ENCODE results near the gene CACNG3.
"Not testable (repeated sequence)": the region's sequence is repeated elsewhere in the genome, so short reads cannot be mapped to it uniquely, and the experiment has no call there.

CACNG3 gene

DNA sequence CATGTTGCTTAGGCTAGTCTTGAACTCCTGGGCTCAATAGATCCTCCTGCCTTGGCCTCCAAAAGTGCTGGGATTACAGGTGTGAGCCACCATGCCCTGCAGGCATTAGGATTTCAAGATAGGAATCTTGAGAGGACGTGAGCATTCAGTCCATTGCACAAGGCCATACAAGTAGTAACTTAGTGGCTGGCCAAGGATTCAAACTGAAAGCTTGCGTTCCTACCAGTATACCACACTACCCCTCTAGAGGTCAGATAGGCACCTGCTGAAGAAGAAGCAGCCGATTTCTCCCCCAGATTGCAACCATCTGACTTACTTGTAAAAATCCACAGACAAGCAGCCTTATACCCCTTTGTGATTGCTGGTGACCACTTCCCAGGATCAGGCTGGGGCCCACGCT, 80.9 kb downstream of the CACNG3 start:
- DNase-seq: no peak

DNA sequence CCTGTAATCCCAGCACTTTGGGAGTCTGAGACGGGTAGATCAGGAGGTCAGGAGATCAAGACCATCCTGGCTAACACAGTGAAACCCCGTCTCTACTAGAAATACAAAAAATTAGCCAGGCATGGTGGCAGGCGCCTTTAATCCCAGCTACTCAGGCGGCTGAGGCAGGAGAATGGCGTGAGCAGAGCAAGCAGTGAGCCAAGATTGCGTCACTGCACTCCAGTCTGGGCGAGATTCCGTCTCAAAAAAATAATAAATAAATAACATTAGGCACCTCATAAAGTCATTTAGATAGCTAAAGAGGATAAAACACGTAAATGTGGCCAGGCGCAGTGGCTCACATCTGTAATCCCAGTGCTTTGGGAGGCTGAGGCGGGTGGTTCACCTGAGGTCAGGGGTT, 87.7 kb downstream of the CACNG3 start:
- DNase-seq: not testable (repeated sequence)

DNA sequence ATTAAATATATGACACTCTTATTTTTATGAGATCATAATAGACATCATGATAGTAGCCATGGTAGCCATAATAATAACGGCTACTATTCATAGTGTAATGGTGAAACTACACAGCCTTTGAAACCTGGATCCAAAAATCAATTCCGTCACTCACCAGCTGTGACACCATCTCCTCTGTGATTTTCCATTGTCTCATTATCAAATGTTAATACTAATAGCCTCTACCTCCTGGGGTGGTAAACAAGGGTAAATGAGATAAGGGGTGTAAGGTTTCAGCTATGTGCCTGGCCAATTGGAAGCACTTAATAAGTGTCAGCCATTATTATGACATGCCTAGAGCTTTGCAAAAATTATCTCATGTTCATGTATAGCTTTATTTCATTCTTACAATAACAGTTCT, 88.6 kb downstream of the CACNG3 start:
- DNase-seq: peak; percentile 13

DNA sequence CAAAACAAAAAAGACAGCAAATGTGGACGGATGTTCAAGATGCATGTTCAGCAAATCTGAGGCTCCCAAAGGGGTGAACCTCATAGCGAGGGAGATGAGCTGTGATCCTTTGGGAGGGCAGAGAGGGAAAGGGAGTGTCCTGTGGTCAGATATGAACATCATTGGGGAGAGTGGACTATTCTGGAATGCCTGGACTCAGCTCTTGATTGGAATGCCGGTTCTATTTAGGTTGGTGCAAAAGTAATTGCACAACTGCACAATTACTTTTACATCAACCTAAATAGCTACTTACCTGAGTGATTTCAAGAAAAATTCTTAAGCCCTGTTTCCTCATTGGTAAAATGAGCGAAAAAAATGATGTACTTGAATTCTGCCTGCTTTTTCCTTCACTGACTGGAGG, 89.6 kb downstream of the CACNG3 start:
- no peak for DNase-seq

DNA sequence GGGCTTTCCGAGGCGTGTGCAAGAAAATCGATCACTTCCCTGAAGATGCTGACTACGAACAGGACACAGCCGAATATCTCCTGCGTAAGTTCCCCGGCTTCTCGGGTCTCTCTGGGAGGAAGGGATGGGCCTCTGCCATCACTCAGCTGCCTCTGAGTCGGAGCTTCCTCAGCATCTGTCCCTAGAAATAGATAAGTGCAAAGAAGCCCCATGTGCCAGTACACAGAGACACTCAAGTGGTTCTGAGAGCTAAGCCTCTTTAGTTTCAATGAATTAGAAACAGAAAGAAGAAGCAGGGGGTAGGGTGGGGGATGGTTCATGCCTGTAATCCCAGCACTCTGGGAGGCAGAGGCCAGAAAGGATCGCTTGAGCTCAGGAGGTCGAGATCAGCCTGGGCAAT, 90.6 kb downstream of the CACNG3 start:
- no peak for DNase-seq

DNA sequence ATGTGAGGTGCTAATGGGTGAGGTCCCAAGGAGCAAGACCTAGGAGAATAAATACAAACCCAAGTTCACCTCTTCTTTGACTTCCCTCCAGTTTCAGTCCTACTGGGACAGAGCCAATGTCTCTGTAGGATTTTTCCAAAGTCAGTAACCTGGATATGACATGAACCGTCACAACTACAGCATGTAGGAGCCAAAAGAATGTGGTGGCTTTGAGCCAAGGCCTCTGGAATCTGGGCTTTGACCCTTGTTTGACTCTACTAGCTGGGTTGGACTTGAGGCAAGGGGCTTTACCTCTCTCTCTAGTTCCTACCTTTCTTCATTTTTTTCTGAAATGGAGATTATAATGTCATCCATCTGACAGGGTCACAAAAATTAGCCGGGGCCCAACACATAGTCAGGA, 91.4 kb downstream of the CACNG3 start:
- DNase-seq: no peak

DNA sequence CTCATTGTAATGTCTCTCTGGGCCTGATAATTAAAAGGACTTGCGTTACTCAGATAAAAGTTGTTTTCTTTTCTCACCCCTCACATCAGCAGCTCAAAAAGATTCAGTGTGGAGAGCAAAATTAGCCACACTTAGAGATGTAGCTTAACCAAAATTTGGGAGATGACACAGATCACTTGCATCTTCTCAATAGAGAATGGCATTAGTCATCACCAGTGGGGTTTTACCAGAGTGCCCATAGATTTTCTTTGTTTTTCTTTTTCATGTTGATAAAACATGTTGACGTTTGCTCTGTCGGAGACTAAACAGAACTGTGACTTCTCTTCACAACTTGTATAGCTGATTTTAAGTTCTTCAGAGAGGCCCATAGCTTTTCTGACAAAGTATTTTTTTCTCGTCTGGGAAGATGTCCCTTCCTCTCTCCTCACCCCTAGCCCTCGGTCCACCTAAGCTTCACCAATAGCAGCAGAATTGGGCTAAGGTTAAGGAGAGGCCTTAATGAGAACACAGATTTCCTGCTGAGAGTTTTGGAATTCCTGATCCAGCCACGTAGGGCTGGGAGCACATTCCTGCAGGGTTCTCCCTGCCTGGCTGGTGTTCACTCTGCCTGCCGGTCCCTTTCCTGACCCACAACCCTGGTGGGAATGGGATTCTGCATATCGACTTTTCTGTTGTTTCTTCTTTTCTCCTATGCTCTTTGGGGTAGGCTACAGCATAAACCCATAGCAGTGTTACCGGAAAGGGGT, 92.6 kb downstream of the CACNG3 start:
- no peak for DNase-seq

DNA sequence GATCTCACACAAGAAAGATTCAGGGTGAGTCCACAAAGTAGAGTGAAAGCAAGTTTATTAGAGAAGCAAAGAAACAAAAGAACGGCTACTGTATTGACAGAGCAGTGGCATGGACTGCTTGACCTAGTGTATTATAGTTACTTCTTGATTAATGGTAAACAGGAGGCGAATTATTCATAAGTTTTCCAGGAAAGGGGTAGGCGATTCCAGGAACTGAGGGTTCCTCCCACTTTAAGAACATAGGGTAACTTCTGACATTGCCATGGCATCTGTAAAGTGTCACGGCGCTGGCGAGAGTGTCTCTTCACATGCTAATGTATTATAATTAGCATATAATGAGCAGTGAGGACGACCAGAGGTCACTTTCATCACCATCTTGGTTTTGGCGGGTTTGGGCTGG, 93.2 kb downstream of the CACNG3 start:
- no peak for DNase-seq

DNA sequence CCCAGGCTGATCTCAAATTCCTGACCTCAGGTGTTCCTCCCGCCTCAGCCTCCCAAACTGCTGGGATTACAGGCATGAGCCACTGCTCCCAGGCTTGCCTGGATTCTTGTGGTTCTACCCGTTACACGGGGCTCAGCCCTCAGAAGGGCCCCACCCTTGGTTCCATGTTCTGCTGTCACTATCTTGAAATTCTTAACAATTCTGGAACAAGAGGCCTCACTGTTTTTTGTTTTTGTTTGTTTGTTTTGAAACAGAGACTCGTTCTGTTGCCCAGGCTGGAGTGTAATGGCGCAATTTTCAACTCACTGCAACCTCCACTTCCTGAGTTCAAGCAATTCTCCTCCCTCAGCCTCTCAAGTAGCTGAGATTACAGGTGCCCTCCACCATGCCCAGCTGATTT, 96.6 kb downstream of the CACNG3 start:
- DNase-seq: no peak

DNA sequence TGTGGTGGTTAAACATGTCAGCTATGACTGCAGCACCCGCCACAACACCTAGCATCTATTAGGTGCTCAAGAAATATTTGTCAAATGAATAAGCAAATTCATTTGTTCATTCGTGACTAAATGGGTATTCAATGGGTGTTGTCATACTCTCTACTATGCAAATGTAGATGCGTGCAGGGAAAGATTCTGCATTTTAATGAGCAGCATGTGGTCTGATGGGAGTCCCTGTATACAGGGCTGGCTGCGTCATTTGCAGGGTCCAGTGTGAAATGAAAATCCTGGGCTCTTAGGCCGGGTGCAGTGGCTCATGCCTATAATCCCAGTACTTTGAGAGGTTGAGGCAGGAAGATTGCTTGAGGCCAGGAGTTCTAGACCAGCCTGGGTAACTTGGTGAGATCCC, 97.5 kb downstream of the CACNG3 start:
- no peak for DNase-seq

DNA sequence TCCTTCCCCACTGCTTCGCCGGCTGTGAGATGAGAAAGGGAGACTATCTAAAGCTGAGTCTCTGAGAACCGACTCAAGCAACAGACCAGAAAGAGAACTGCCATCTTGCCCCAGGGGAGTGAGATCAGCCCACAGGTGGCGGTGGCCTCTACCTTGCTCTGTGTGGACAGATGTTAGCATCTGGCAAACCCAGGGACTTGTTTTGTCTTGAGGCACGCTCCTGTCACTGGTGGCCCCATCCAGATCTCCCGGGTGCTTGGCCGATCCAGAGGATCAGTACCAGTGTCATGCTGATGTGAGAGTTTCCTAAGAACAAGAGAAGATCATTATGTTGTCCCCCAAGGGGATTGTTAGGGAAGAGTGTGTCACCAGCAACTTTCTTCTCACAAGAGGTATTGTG, 101.4 kb downstream of the CACNG3 start:
- DNase-seq: no peak

DNA sequence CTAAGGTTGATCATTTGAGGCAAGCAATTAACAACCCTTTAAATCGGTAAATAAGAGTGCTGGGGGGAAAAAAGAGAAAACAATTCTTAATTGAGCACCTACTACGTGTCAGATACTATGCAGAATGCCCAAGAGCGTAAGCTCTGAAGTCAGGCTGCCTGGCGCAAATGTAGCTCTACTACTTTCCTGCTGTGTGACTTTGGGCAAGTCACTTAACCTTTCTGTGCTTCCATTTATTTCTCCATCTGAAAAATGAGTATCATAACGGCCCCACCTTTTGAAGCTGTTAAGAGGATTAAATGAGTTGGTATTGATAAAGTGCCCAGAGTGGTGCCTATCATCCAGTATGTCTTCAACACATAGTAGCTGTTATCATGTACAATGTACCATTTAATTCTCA, 102.0 kb downstream of the CACNG3 start:
- no peak for DNase-seq

DNA sequence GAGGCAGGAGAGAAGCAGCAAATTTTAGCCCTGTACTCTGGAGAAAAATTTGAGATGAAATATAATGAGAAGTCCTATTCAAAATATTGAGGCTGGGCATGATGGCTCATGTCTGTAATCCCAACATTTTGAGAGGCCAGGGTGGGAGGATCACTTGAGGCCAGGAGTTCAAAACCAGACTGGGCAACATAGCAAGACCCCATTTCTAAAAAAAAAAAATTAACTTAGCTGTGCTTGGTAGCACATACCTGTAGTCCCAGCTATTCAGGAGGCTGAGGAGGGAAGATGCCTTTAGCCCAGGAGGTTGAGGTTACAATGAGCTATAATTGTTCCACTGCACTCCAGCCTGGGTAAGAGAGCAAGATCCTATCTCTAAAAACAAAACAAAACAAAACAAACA, 103.4 kb downstream of the CACNG3 start:
- no peak for DNase-seq

DNA sequence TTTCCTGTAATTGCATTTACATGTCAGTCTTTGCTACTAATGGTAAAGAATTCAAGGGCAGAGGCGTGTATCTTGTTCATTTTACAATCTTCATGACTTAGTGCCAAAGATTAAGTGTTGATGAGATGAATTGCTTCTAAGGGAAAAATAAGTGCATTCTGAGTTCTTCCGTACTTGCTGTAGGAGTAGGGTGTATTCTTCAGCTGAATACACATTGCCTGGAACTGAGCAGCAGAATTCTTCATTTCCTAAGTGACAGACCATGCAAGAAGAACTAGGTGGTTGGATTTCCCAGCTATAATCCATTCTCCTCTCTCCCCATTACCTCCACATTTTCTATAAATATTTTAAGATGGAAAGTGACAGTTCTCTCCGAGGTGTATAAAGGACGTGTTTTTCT, 104.8 kb downstream of the CACNG3 start:
- DNase-seq: no peak

DNA sequence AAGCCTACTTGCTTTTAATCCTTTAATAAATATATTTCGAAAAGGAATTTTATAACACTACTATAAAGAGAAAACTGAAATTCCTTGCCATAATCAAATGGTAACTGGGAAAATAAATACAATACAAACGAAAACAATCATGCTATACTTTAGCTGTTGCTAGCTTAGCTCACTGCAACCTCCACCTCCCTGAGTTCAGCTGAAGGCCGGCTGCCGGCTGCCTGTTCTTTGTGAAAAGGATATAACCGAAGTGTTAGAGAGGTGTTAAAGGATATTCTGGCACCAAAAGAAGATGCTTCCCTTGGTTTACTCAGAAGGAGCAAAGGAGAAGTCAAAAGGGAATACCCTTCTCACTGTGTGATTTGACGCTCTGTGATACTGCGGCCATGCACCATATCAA, 108.5 kb downstream of the CACNG3 start:
- no peak for DNase-seq

DNA sequence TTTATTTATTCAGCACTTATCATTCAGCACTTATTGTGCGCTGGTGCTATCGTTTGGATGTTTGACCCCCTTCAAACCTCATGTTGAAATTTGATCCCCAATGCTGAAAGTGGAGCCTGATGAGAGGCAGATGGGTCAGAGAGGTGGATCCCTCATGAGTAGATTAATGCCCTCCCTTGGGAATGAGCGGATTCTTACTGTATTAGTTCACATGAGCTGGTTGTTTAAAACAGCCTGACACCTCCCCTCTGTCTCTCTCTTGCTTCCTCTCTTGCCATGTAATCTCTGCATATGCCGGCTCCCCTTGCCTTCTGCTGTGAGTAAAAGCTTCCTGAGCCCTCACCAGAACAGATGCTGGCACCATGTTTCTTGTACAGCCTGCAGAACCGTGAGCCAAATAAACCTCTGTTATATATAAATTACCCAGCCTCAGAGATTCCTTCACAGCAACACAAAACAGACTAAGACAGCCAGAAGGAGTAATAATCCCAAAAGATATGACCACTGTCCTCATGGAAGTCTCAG, 111.1 kb downstream of the CACNG3 start:
- DNase-seq: peak; percentile 8

DNA sequence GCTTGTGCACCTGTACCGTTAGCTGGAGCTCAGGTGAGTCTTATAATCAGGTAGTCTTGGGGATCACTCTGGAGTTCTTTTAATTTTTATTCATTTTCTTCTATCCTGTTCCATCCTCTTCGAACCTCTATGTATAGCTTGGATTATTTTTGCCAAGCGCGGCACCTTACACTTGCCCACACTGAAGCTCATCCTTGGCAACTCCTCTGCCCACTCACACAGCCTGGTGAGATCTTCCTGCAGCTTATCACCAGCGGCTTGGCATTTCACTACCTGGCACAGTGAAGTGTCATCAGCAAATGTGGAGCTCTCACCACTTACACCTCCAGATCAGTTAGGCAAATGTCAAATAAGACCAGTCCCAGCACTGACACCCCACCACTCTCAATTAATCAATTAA, 116.7 kb downstream of the CACNG3 start:
- no peak for DNase-seq

DNA sequence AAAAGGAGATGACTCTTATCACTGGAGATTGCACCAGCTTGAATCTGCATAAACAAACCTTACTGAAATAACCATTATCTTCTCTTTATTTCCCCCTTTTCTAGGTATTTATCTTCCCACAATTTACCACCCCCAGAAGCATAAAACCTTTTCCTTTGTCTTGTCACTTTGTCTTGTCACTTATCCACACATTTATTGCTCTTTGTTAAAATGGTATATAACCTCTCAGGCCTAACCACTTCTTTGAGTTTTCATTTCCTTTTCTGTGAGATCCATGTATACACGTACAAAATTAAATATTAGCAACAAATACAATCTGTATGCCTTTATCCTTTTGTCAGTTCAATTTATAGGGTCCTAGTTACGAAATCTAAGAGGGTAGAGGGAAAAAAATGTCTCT, 122.9 kb downstream of the CACNG3 start:
- DNase-seq: no peak

DNA sequence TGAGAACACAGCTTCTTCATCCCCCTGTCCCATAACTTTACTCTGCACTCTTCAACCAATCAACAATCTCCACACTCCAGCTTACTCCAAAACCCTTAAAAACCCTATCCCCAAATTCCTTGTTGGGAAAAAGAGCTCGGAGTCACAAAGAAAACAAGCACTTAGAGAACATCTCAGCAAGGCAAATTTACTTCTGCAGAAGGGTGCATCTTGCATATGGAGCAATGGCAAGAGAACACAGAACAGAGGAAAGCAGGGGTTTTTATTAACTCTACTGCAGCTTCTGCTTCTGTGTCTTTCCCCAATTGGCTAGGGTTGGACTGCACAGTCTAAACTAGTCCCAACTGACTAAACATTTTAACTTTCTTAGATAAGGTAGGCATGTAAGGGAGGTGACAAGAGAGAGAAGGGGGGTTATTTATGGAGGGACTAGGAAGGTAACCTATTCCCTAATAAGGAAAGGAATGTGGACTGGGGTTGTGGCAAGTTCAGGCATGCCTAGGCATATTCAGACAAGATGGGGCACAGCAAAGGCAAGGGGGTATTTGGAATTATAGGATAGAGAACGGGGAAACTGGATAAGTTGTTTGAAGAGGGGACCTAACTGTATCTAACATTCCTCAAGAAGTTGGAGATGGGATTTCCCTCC, 125.5 kb downstream of the CACNG3 start:
- DNase-seq: no peak

DNA sequence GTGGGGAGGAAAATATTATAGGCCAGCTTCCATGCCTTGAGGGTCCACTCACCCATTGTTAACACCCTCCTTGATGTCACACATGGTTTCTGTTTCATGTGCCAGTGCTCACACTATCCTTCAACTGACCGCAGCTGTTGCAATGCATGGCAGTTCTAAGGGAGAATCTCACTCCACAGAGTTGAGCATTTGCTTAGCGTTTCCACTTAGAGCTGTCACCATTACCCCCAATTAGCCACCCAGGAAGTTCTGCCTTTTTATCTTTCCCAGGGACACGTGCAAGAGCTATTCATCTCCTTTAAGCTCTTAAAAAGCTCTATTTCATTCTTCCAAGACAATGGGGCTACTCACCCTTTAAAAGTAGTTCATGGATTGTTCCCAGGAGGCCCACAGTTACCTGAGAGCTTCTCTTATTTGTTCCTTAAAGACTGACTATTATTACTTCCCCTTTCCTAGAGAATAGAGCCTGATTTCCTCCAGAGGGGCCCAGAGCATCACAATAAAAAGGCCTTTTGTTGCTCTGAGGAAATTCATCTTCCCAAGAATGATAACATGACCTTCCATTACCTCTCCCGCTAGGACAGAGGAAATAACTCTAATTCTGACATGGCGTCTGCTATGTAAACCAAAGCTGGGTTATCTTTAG, 126.8 kb downstream of the CACNG3 start:
- no peak for DNase-seq

DNA sequence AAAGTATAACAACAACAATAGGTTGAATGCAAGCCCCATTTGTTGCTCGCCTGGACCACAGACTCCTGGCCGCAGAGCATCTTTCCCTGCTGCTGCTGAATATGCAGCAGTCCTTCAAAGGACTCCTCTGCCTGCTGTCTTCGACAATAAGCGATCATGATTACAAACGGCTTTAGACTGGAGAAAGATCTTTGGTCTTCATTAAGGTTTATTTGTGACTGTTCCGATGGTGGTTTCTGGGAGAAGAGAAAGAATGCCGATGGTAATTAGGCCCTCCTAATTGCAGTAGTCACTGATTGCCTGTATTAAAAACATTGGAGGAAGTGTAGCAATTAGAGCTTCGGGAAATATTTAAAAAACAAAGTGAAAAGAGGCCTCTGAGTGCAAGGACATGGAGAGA, 138.2 kb downstream of the CACNG3 start:
- no peak for DNase-seq

DNA sequence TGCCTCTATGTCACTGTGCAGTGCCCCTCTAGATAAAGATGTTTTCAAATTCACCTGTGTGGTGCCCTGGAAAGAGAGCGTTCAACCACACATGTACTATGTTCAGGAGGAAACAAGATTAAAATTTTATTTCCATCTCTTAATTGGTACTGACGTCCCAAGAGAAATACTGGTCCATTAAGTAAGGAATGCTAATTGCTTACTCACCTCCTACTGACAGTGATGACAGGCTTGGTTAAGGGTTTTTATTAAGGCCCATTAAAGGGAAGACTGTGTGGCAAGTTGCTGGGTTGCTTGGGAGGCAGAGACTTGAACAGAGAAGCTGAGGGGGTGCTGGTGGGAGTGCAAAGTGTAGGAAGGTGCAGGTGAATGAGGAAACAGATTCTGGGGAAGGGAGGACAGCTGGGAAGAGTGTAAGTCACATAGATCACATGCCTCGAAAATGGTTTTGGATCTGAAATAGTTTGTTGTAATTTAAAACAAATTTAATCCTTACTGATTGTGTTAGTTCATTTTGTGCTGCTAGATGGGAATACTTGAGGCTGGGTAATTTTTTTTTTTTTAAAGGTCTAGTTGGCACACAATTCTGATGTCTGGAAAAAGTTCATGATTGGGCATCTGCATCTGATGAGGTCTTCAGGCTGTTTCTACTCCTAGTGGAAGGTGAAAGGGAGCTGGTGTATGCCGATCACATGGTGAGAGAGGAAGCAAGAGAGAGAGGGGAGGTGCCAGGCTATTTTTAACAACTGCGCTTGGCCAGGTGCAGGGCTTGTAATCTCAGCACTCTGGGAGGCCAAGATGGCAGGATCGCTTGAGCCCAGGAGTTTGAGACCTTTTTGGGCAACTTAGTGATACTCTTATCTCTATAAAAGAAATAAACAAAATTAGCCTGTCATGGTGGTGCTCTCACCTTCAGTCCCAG, 140.5 kb downstream of the CACNG3 start:
- peak; percentile 23 for DNase-seq

DNA sequence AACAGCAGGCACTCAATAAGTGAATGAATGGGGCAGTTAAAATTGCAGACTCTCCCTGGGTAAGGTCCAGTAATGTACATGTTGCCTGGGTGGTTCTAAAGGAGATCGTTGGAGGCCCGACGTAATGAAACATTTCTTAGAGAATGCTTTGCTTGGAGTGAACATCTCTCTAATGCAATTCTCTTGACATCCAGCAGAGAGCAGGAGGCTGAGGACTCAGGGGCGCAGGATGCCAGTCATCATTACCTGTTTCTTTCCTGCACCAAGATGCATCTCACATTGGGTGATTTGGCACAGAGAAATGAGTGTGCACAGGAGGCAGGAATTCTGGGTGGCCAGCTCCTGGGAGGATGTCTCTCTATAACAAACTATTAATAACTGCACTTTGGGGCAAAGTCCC, 152.9 kb downstream of the CACNG3 start:
- DNase-seq: peak; percentile 22

All from NCI-H69 (cell line).